NCI-H510A treated with DMSO at 0.1 percent for 48 hours (cell line): ENCODE results near the gene LAMA4.

Experiments
- DNase-seq: peaks from one replicate; lab custom pipeline; 2025; lab: John Stamatoyannopoulos, UW

The LAMA4 gene

DNA sequence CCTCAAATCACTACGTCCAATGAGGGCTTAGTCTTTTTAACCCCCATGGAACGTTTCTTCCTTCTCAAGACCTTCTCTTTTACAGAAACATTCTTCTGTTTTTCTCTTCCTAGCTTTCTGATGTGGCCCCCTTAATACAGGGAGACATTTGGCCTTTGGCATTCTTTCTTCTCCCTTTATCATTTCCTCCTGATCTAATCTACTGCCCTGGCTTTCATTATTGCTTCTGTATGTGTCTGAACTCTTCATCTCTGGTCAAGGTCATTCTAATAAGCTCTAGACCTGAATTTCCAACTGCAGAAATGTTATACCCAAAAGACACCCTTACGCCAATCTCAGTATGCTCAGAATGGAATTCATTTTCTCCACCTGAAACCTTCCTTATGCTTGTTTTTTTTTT lies 18.4 kb upstream of the LAMA4 start:
- DNase-seq, result no peak

DNA sequence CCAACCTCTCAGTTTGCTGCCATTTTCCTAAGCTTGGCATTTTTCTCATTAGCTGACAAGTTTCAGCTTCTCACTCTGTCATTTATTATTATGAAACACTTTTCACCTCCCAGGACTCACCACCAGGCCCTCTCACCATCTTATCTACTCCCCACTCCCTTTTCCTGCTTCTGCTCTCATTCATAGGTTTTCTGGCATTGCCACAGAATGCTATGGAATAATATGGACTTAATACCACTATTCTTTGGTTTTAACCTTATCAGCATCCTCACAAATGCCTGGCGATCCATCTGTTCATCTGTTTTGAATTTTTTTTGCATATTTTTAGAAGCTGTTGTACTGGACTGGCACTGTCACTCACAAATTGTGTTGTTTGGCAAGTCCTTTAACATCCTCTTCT lies 16.4 kb upstream of the LAMA4 start:
- no peak for DNase-seq

DNA sequence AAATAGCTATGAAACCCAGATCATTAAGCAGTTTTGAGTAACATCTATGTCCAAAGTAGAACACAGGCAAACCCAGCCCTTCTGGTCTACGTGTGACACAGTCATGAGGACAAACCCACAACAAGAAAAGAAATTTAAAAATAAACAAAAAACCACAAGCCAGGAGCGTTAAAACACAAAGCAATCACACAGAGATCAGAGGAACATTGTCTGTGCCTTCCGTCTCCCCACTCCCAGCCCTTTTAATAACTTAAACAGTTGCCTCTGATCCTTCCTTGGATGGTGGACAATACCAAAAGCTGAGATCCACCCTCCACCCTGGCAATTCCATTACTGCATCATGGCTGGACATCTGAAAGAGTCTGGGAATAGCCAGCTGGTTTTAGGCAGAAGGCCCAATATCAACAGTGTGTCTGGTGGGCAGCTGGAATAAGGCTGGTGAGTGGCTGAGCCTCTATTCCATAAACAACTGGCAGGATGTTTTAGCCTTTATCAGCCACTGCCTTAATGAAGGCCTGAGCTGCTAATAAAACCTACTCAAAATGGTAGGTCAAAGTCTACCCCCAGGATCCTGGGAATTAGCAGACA lies 15.7 kb upstream of the LAMA4 start:
- no peak for DNase-seq

DNA sequence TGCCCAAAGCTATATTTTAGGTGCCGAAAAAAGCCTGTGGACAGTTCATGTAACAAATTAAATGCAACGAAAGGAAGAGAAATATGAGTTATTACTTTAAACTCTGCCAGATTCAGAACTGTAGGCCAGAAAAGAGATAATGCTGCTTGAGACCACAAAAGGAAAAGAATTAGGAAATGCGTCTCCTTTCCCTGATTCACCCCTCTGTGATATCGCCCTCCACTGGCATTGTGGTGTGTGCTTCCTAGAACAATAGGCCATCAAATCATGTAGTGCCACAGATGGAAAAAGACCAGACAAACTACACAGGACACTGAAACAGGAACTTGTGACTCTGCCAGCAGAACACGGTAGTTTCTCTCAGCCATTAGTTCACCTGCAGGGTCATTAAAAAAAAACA lies 14.7 kb upstream of the LAMA4 start:
- no peak for DNase-seq

DNA sequence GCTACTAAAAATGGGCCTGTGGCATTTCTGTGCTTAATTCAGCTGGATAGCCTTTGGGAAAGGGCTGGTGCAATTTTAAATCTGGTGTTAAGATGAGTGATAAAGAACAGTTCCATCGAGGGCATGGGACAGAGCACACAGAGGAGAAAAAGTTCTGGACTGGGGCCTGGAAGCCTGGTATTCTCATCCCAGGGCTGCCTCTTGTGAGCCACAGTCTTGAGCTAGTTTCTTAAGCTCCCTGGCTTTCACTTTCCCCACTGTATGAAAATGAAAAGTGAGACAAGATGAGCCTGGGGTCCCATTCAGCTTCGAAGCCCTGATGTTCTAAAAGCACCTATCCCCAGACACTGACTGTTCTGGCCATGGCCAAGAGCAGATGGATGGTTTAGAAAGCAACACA lies 14.3 kb upstream of the LAMA4 start:
- no peak for DNase-seq

DNA sequence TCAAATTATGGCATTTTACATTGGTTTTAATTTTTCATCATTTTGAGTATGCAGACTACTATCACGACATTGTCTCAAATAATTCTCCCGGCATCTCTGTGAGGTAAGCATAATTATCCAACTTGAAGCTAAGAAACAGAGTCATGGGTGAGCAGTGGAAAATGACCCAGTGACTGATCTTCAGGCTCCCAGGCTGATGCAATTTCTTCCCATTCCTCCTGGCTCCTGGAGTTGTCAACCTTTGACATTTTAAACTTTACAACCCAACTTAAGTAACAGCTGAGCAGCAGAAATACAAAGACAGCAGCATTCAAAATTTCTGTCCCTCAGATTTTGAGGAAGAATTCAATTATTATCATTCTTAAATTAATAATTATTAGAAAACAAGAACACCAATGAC lies 13.7 kb upstream of the LAMA4 start:
- no peak for DNase-seq

DNA sequence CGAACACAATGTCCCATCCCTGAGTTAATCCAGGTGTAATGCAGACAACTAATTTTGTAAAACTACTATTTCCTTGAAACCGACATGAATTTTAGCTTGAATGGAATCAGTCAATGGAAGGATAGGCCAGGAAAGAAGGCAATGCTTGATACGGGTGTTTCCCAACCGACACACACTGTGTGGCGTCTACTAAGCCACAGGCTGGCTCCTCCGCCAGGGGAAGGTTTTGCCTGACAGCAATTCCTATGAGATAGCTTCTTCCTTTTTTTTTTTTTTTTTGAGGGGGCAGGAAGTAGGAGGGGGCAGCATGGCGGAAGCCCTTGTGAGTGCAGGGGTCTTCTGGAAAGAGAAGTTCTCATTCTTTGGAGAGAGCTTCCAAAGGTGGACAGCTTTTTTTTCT lies 12.0 kb upstream of the LAMA4 start:
- DNase-seq, result no peak

DNA sequence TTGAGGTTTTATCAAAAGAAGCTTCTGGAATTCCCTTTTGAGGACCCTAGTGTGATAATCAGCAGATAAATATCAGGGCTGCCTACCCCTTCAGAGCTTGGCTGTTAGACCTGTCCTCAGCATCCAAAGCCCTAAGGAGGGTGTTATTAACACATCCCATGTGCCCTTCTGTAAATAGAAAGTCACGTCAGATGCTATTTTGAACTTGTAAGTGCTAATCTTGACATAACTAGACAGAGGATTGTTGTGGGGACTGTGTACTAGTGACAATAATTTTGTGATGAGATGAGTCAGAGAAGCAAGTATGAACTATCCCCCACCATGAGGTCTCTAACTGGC lies 4.9 kb upstream of the LAMA4 start:
- no peak for DNase-seq

DNA sequence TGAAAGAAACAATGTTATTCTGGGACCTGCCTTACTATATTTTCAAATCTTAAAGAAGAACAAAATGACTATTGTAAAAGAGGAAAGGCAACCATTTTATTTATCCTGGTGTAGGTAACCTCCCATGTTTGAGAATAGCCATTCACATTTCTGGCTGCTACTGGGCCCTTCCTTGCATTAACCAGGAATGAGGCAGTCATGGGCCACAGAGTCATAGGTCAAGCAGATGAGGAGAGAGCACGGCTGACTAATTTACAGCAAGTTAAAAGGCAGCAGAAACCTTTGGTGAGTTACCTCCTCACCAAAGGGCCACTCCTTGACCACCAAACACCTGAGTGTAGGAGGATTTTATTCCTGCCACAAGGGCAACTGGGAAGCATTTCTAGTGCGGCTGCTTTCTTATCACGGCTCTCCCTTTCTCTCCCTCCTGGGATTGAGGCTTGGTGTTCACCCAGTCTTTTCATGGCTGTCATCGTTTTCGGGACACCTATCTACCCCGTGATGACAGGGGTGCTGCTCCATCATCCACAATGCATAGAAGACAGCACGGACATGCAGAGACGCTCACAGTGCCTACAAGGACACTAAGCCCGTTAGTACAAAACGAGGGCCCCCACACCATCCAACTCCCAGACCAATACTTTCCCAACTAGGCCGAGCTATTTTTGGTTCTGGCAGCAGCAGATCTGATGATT lies 4.4 kb upstream of the LAMA4 start:
- no peak for DNase-seq

DNA sequence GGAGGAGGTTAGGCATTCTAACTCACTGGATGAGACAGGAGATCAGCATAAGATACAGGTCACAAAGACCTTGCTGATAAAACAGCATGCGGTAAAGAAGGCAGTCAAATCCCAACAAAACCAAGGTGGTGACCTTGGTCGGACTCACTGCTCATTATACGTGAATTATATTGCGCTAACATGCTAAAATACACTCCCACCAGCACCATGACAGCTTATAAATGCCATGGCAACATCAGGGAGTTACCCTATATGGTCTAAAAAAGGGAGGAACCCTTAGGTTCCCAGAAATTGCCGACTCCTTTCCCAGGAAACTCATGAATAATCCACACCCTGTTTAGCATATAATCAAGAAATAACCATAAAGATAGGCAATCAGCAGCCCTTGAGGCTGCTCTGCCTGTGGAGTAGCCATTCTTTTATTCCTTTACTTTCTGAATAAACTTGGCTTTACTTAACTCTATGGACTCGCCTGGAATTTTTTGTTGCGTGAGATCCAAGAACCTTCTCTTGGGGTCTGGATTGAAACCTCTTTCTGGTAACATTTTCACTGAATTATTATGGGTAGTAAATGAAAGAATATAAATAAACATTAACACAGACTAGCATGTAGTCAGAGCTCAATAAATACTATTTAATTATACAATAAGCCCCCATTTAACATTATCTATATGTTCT lies 3.0 kb upstream of the LAMA4 start:
- DNase-seq, result no peak

DNA sequence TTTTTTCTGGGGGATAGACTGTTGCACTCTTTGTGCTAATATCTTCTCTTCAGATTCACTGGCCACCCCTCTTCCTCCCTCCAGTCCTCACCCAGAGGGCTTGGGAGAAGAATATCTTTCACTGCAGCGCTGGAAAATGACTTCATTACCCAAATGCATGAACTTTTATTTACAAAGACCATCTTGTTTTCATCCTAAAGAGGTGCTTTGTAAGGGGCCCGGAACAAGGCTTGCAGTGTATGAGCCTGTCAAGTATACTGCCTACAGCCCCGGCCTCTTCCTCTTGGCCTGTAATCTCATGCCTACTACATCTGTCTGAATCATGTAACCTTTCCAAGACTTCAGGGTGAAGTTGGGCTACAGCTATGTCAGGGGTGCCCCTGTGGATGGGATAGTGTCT lies 554 bp upstream of the LAMA4 start:
- no peak for DNase-seq

DNA sequence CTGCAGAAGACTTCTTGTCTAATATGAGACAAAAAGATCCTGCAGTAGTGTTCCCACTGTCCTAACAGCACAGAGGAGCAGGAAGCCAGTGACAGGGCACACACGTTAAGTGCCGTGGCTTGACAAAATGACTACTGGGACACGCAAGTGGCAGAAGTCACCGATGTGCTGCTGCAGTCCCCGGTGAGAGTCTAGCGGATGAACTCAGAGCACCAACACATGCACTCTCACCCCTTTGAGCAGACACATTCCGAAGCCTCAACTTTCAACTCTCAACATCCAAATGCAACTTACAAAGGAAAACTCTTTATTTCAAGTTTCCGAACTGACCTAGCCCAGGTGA lies 898 bp downstream of the LAMA4 start:
- no peak for DNase-seq

DNA sequence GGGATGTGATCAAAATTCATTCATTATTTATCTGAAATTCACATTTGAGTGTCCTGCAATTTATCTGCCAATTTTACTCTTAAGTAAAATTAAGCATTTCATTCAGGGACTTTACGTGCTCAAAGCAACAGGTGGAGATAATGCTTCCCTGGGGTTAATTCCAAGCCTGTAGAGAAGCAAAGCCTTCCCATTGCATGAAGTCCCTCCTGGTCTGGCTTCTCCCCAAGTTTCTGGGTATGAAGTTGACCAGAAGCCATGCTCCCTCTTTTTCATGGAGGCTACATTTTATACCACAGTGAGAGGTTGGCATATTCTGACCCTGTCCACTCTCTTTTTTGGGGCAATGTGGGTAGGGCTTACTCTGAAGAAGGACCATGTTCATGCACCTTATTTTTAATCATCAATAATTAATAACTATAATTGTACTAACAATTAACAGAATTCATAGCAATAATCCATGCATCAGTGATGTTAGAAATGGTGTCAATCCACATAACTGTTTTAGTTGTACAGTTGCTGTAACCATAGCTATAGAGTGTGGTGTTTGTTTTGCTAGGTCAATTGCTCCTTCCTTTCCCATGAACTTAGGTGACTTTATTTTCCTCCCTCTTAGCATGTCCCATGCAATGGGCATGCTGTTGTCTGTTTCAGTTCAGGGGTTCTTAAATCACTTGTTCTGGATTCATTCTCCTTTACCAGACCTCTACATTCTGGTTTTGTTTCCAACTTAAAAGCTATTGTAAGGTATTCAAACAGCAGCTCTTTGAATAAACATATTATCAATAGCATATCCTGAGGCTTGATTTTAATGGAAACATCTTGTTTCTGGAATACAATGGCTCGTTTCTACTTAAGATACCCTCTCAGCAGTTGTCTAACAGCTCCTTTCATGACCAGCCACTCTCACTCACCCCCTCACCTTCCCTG lies 1.5 kb downstream of the LAMA4 start:
- DNase-seq, result no peak

DNA sequence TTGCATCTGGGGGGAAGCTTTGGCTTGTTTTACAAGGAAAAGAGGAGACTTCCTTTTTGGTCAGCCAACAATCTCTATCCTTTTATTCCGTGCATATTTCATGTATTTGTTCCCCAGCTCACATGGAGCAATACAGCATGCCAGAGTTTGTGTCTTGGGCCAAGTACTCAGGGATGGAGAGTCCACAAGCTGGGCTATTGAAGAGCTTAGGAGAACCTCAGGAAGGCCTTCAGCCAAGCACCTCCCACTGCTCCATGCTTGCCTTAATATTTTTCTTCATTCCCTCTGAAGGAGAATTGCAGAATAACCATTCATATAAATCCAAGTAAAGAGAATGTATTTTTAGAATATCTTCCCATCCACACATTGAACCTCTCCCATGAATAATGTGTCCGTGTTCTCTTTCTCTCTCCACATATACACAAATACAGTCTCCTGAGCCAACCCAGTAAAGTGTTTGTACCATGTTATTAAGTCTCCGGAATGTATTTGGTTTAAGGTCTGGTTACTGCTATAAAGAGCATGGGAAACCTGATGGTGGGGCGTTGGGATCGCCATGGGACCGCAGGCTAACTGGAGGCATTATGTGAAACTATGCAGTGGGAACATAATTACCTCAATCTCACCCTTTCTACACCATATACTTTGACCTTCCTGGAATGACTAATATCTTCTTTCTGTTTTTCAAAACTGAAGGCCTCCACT lies 3.0 kb downstream of the LAMA4 start:
- no peak for DNase-seq

DNA sequence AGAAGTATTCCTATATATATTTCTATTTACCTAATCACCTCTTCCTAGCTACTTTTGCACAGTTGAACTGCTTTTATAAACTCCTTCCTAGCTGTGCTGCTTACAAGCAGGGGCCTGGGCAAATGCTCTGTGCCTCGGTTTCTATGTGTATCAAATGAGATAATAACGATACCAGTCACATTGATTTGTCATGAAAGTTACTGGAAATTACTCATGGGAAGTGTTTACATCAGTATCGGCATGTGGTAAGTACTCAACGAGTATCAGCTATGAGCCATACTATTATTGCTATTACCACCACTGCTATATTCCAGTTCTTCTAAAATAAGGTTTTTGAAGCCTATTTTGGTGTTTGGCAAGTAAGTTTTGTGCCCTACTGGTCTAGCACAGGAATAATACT lies 4.9 kb downstream of the LAMA4 start:
- DNase-seq, result no peak

DNA sequence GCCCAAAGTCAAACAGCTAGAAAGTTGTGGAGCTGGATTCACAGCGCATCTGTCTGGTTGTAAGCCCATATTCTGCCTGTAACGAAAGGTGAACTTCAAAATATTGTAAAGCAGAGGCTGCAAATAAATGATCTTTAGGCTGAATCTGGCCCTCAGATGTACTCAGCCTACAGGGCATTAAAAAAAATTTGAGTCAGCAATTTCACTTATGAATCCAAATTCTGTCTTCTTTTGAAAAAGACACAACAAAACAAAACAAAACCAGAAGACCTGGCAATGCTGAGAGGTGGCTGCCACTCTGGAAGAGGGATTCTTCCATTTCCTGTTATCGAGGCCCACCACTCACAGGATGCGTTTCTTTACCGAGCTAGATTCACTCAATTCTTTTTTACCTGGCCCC lies 7.1 kb downstream of the LAMA4 start:
- DNase-seq, result no peak

DNA sequence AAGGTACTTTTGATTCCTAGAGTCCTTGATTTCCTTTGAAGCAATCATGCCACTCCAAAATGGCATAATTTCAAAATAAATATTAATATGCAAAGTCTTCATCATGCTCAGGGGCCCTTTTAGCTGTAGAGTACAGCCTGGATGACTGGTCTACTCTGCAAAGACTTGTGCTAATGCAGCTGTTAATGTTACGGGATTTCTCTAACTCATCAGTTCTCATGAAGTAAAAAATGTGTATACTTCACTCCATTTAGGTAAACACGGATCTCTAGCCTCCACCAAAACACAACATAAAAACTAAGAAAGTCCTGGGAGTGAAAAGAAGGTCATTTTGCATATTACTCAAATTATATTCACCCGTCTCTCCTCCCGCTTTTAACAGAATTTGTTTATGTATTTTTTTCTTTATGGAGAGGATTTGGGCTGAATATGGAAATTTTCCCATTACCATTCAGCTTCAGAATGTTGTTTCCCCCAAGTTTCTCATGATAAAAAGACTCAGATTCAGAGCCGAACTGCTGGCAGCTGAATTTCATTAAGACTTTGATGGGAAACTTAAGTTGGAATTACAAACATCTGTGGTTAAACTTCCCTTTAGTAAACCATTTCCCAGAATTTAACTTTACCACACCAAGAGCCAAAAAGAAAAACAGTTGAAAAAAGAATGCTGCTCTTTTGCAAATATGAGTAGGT lies 8.7 kb downstream of the LAMA4 start:
- DNase-seq, result no peak

DNA sequence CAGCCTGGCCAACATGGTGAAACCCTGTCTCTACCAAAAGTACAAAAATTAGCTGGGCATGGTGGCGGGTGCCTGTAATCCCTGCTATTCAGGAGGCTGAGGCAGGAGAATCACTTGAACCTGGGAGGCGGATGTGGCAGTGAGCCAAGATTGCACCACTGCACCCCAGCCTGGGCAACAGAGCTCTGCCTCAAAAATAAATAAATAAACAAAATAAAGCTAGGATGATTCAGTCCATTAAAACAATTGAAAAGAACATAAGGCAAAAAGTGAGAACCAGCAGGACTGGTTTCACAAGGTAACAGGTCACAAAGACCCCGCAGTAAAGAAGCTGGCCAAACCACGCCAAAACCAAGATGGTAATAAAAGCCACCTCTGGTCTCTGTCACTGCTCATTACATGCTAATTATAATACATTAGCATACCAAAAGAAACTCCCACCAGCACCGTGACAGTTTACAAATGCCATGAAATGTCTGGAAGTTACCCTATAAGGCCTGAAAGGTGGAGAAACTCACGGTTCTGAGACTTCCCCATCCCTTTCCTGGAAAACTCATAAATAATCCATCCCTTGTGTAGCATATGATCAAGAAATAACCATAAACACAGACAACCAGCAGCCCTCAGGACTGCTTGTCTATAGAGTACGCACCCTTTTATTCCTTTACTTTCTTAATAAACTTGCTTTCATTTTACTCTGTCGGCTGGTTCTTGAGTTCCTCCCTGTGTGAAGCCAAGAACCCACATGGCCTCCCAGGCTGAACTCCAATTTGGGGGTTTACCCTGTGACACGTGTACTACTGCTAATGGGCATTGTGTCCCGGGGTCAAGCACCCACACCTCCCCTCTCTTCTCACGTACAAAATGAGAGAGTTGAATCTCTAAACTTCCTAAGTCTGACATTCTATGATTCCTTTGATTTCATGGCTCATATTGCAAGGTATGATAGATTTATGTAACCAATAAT lies 10.2 kb downstream of the LAMA4 start:
- DNase-seq, result no peak

DNA sequence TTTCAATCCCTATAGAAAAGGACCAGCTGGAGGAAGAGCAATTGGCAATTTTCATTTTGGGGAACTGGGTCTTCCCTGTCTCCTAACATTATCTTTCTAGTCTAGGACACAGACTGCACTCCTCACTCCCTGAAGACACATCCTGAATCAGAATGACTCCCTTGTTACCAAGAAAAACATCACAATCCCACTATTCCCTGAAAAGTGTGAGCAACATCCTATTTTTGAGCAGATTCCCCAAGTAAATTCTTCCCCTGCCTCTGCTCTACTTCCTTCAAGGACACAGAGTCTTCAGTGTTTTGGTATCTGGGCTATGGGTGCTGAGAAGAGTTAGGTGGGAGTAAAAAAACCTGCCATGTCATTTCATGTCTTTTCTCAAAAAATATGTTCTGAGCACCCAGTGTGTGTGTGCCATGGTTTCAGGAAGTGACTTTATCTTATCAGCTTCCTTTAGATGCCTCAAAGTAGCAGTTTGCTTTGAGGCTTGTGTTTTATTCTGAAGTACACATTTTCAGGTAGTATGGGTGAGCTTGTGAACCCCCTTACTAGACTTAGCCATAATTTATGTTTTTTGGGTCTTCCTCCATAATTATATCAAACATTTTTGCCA lies 12.4 kb downstream of the LAMA4 start:
- no peak for DNase-seq

DNA sequence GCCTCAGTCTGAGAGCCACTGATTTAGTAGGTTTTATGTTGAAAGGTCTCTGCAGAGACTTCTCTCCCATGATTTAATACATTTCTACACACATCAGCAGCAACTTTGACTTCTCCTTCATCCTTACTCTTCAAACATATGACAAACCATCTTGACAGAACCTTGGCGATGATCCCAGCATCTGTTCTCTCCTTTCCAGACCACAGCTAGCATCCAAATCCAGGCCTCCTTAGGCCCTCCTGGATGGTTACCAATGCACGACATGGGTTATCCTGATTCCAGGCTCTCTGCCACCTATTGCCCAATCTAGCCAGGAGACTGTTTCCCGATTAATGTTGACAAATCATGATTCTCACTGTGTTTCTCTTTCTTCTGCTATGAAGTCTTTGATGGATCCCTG lies 16.8 kb downstream of the LAMA4 start:
- DNase-seq, result no peak
